Measurements from ENCODE around the gene KIAA1217. TPM values are rescaled to one million over a fixed set of nuclear protein-coding genes. Genes with fewer than 3 reads are reported as not detected.

The KIAA1217 gene
- total RNA-seq, 6 experiments from 2014 or later, result 10.4 to 25.5 (median 14.9) TPM

GRCh38 chr10:24363070-24363469, 154.1 kb downstream of the KIAA1217 start:
- Histone ChIP-seq H3K4me1 (no peaks in the 10 kb centered on the region), H3K27me3 (no peaks in the 10 kb centered on the region), H3K27ac (no peak overlapping the region), H3K9me3 (no peaks in the 10 kb centered on the region), H3K36me3 (no peaks in the 10 kb centered on the region), H3K4me3 (no peak overlapping the region)
- TF ChIP-seq POLR2A (IDR thresholded peaks at IDR 0.05), result no peak
- TF ChIP-seq CTCF (IDR thresholded peaks at IDR 0.05), result no peak
- intact Hi-C loops (cut with DNase I), result no loop called here
- ATAC-seq (peak in 3 of 4 donors; percentile 45 to 77 (median 71)), DNase-seq (no peak)
- 37% methylated on average over 3 of the region's 3 CpGs for WGBS (ENCODE audit: insufficient coverage, low coverage, low lambda C conversion rate, missing lambda C conversion rate)

GRCh38 chr10:24367688-24368087, 158.8 kb downstream of the KIAA1217 start:
- Histone ChIP-seq H3K4me1 (no peaks in the 10 kb centered on the region), H3K36me3 (no peaks in the 10 kb centered on the region), H3K27ac (no peak overlapping the region), H3K9me3 (no peaks in the 10 kb centered on the region), H3K4me3 (no peak overlapping the region), H3K27me3 (no peaks in the 10 kb centered on the region)
- WGBS (ENCODE audit: insufficient coverage, low coverage, low lambda C conversion rate, missing lambda C conversion rate), result 44% methylated on average over 1 of the region's 1 CpG
- intact Hi-C loops (cut with DNase I), result no loop called here
- DNase-seq (no peak), ATAC-seq (no peak)
- TF ChIP-seq POLR2A (IDR thresholded peaks at IDR 0.05), result no peak
- TF ChIP-seq CTCF (IDR thresholded peaks at IDR 0.05), result no peak

GRCh38 chr10:24370877-24371276, 161.9 kb downstream of the KIAA1217 start:
- no peak for ATAC-seq
- 100% methylated on average over 2 of the region's 4 CpGs for WGBS (ENCODE audit: insufficient coverage, low coverage, low lambda C conversion rate, missing lambda C conversion rate)
- no peaks in the 10 kb centered on the region for H3K9me3 ChIP-seq
- TF ChIP-seq POLR2A (IDR thresholded peaks at IDR 0.05) (no peak), CTCF (IDR thresholded peaks at IDR 0.05) (no peak)
- no peak for DNase-seq
- no peaks in the 10 kb centered on the region for H3K27me3 ChIP-seq
- H3K4me3 ChIP-seq, result no peak overlapping the region
- H3K36me3 ChIP-seq, result no peaks in the 10 kb centered on the region
- no peaks in the 10 kb centered on the region for H3K4me1 ChIP-seq
- H3K27ac ChIP-seq, result no peak overlapping the region
- intact Hi-C loops (cut with DNase I), result no loop called here

GRCh38 chr10:24371396-24371795, 162.5 kb downstream of the KIAA1217 start:
- intact Hi-C loops (cut with DNase I), result no loop called here
- H3K27ac ChIP-seq, result no peak overlapping the region
- DNase-seq (no peak), ATAC-seq (no peak)
- TF ChIP-seq CTCF (IDR thresholded peaks at IDR 0.05), result no peak
- TF ChIP-seq POLR2A (IDR thresholded peaks at IDR 0.05), result no peak
- WGBS (ENCODE audit: insufficient coverage, low coverage, low lambda C conversion rate, missing lambda C conversion rate), result 33% methylated on average over 3 of the region's 3 CpGs
- H3K27me3 ChIP-seq, result no peaks in the 10 kb centered on the region
- H3K9me3 ChIP-seq, result no peaks in the 10 kb centered on the region
- H3K36me3 ChIP-seq, result no peaks in the 10 kb centered on the region
- no peaks in the 10 kb centered on the region for H3K4me1 ChIP-seq
- no peak overlapping the region for H3K4me3 ChIP-seq
